GM19455 (cell line): ENCODE results near the gene ACMSD.

Source experiments
- ATAC-seq: cut with Tn5 transposase; IDR thresholded peaks from one replicate; pipeline ENCODE4 v1.9.1; 2021; ENCODE audit not compliant: unreplicated experiment

The ACMSD gene

GRCh38 chr2:134944975-134945374 is 106.6 kb downstream of the ACMSD start:
- no peak for ATAC-seq

GRCh38 chr2:134946073-134946472 is 107.7 kb downstream of the ACMSD start:
- no peak for ATAC-seq

GRCh38 chr2:134949981-134950708 is 111.7 kb downstream of the ACMSD start:
- no peak for ATAC-seq

- no peak for ATAC-seq
These were observed 112.5 kb downstream of the ACMSD start for GRCh38 chr2:134950886-134951285.
